MM.1S (cell line): ENCODE results near the gene YJEFN3.

ENCODE experiments used
- DNase-seq: peaks from one replicate; pipeline ENCODE4 v3.0.0-alpha.2; 2015
- H2AFZ ChIP-seq: fragments of 300-600 bp; sonication (generic); 2 replicates; pipeline ENCODE4 v1.6.0; 2016; ENCODE audit warnings: antibody characterized with exemption, low read length
- H3F3A ChIP-seq: fragments of 300-600 bp; sonication (generic); 2 replicates; pipeline ENCODE4 v1.6.1; 2016; ENCODE audit warnings: mild to moderate bottlenecking, antibody characterized with exemption, low read length, moderate library complexity, mixed read lengths; ENCODE audit not compliant: insufficient read depth
- H3K27ac ChIP-seq: fragments of 300-600 bp; sonication (generic); 2 replicates; pipeline ENCODE4 v1.5.1; 2016; ENCODE audit warnings: mild to moderate bottlenecking, low read length
- H3K27me3 ChIP-seq: fragments of 300-600 bp; sonication (generic); replicated peaks from 2 replicates; pipeline ENCODE4 v1.6.0; 2016; ENCODE audit warnings: low read length; ENCODE audit not compliant: insufficient read depth
- H3K36me3 ChIP-seq: fragments of 300-600 bp; sonication (generic); replicated peaks from 2 replicates; pipeline ENCODE4 v1.6.1; 2016; ENCODE audit warnings: mild to moderate bottlenecking, low read length, mixed read lengths; ENCODE audit not compliant: insufficient read depth
- H3K4me1 ChIP-seq: fragments of 300-600 bp; sonication (generic); 2 replicates; pipeline ENCODE4 v1.6.1; 2016; ENCODE audit warnings: low read length, mixed read lengths
- H3K4me2 ChIP-seq: fragments of 300-600 bp; sonication (generic); 2 replicates; pipeline ENCODE4 v1.6.0; 2016; ENCODE audit warnings: low read depth, low read length
- H3K4me3 ChIP-seq: fragments of 300-600 bp; sonication (generic); 2 replicates; pipeline ENCODE4 v1.5.1; 2016; ENCODE audit warnings: low read length, mixed read lengths
- H3K79me2 ChIP-seq: fragments of 300-600 bp; sonication (generic); 2 replicates; pipeline ENCODE4 v1.6.1; 2016; ENCODE audit warnings: mixed run types, low read length, mixed read lengths
- H3K9ac ChIP-seq: fragments of 300-600 bp; sonication (generic); 2 replicates; pipeline ENCODE4 v1.6.1; 2016; ENCODE audit warnings: low read length, mixed read lengths
- H3K9me2 ChIP-seq: fragments of 300-600 bp; sonication (generic); replicated peaks from 2 replicates; pipeline ENCODE4 v1.6.1; 2016; ENCODE audit warnings: mild to moderate bottlenecking, low read length, mixed read lengths; ENCODE audit not compliant: insufficient read depth
- H3K9me3 ChIP-seq: fragments of 300-600 bp; sonication (generic); replicated peaks from 2 replicates; pipeline ENCODE4 v1.6.1; 2016; ENCODE audit warnings: mild to moderate bottlenecking, low read length, mixed read lengths; ENCODE audit not compliant: insufficient read depth
- H4K20me1 ChIP-seq: fragments of 300-600 bp; sonication (generic); 2 replicates; pipeline ENCODE4 v1.6.1; 2016; ENCODE audit warnings: mild to moderate bottlenecking, low read length, moderate library complexity, mixed read lengths; ENCODE audit not compliant: insufficient read depth
- EZH2 ChIP-seq: fragments of 300-600 bp; sonication (generic); optimal IDR thresholded peaks from 2 replicates; pipeline ENCODE3; 2017; ENCODE audit warnings: low read depth, mild to moderate bottlenecking, antibody characterized with exemption, low read length, mixed read lengths
- EZH2phosphoT487 ChIP-seq: fragments of 300-600 bp; sonication (generic); IDR thresholded peaks from 2 replicates; pipeline ENCODE4 v1.6.1; 2018; ENCODE audit warnings: antibody characterized with exemption, low read length
- TF ChIP-seq, protein P1 (sequence below): fragments of 300-600 bp; sonication (generic); IDR thresholded peaks from 2 replicates; pipeline ENCODE4 v1.5.1; 2016; ENCODE audit warnings: antibody characterized with exemption, low read length, mixed read lengths

YJEFN3 gene

DNA sequence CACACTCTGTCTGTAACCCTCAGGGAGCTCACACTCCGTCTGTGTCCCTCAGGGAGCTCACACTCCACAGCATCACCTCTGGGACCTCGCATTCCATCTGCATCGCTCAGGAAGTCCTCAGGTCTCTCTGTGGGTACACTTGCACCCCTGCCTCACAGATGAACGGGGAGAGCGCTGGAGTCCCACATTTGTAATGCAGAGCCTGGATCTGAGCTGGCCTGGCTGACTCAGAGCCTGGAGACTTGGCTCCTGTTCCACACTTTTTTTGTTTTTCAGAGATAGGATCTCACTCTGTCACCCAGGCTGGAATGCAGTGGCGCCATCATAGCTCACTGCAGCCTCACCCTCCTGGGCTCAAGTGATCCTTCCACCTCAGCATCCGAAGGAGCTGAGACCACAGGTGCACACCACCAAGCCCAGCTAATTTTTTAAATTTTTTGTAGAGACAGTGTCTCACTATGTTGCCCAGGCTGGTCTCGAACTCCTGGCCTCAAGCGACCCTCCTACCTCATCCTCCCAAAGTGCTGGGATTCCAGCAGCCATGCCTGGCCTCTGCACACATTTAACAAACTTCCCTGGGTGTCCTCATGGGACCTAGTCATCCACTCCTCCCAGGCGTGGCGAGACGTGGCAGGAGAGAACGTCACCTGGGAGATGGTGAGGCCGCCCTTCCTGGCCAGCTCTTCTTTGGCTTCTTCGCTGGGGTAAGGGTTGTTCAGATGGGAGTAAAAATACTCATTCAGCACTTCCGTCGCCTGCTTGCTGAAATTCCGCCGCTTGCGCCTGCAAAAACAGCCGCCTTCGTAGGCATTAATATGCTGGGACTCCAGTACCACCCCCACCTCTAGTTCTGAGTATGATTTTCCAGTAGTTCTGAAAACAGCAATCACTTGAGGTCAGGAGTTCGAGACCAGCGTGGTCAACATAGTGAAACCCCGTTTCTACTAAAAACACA lies 40.4 kb downstream of the YJEFN3 start:
- Histone ChIP-seq H2AFZ (no peak overlapping the region), H3K4me2 (no peak overlapping the region), H3K9me2 (no peaks in the 10 kb centered on the region), H3K9me3 (no peaks in the 10 kb centered on the region), H3F3A (no peaks in the 10 kb centered on the region), H3K27me3 (no peaks in the 10 kb centered on the region; the same call in 1 of the 2 replicates), H3K4me1 (no peaks in the 10 kb centered on the region), H3K79me2 (no peaks in the 10 kb centered on the region), H3K36me3 (no peaks in the 10 kb centered on the region), H4K20me1 (no peaks in the 10 kb centered on the region), H3K27ac (no peak overlapping the region), H3K4me3 (no peak overlapping the region), H3K9ac (no peak overlapping the region)
- TF ChIP-seq, protein P1, sequence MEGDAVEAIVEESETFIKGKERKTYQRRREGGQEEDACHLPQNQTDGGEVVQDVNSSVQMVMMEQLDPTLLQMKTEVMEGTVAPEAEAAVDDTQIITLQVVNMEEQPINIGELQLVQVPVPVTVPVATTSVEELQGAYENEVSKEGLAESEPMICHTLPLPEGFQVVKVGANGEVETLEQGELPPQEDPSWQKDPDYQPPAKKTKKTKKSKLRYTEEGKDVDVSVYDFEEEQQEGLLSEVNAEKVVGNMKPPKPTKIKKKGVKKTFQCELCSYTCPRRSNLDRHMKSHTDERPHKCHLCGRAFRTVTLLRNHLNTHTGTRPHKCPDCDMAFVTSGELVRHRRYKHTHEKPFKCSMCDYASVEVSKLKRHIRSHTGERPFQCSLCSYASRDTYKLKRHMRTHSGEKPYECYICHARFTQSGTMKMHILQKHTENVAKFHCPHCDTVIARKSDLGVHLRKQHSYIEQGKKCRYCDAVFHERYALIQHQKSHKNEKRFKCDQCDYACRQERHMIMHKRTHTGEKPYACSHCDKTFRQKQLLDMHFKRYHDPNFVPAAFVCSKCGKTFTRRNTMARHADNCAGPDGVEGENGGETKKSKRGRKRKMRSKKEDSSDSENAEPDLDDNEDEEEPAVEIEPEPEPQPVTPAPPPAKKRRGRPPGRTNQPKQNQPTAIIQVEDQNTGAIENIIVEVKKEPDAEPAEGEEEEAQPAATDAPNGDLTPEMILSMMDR = no peak
- TF ChIP-seq EZH2phosphoT487 (no peak), EZH2 (no peak)
- no peak for DNase-seq

DNA sequence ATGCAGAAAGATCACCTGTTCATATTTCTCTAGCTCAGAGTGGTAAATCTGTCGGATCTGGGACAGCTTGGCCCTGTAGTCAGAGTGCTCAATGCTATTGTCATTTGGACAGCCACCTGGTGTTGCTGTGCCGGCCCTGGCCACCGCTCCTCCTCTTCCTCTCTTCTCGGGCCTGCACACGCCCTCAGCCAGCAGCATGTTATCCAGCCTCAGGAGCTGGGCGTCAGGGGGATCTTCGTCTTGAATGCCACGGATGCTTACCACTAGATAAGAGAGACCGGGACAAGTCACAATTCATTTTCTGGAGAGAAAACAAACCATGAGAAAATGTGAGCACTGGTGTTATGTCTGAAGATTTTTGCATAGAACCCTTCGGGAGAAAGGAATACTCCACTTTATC lies 41.9 kb downstream of the YJEFN3 start:
- Histone ChIP-seq H2AFZ (no peak overlapping the region), H3K4me2 (0 out of 2 replicates have a peak overlapping the region, but pooled peaks have one; percentile 27), H3K4me1 (no peaks in the 10 kb centered on the region), H3F3A (no peaks in the 10 kb centered on the region), H3K36me3 (no peaks in the 10 kb centered on the region), H3K9me3 (no peaks in the 10 kb centered on the region), H3K4me3 (no peak overlapping the region), H4K20me1 (no peaks in the 10 kb centered on the region), H3K9me2 (no peaks in the 10 kb centered on the region), H3K27ac (no peak overlapping the region), H3K9ac (no peak overlapping the region), H3K79me2 (no peaks in the 10 kb centered on the region), H3K27me3 (no peaks in the 10 kb centered on the region; the same call in 1 of the 2 replicates)
- DNase-seq = no peak
- TF ChIP-seq EZH2phosphoT487 = no peak
- TF ChIP-seq, protein P1 = no peak
- TF ChIP-seq EZH2 = no peak

- no peaks in the 10 kb centered on the region for H4K20me1 ChIP-seq
- H3K4me1 ChIP-seq = no peaks in the 10 kb centered on the region
- no peak overlapping the region for H3K4me3 ChIP-seq
- no peak overlapping the region for H3K4me2 ChIP-seq
- no peaks in the 10 kb centered on the region for H3K9me2 ChIP-seq
- TF ChIP-seq, protein P1 = no peak
- TF ChIP-seq EZH2 = no peak
- no peak for TF ChIP-seq EZH2phosphoT487
- no peak overlapping the region for H3K27ac ChIP-seq
- no peaks in the 10 kb centered on the region for H3K79me2 ChIP-seq
- no peak overlapping the region for H3K9ac ChIP-seq
- no peaks in the 10 kb centered on the region; the same call in 1 of the 2 replicates for H3K27me3 ChIP-seq
- H2AFZ ChIP-seq = no peak overlapping the region
- DNase-seq = no peak
- no peaks in the 10 kb centered on the region for H3K9me3 ChIP-seq
- no peaks in the 10 kb centered on the region for H3F3A ChIP-seq
- no peaks in the 10 kb centered on the region for H3K36me3 ChIP-seq
These were observed 42.5 kb downstream of the YJEFN3 start for GRCh38 chr19:19571071-19571786.
